DMS 273 (cell line): ENCODE data around the gene TNFRSF25.

Experiments
- DNase-seq: peaks from one replicate; lab custom pipeline; 2025; ENCODE audit not compliant: unreplicated experiment; lab: John Stamatoyannopoulos, UW

The TNFRSF25 gene

GRCh38 chr1:6488602-6489382, 22.8 kb upstream of the TNFRSF25 start:
- peak; percentile 53 for DNase-seq

- DNase-seq = no peak
Measured at GRCh38 chr1:6487804-6488484, 22.0 kb upstream of the TNFRSF25 start.

GRCh38 chr1:6486433-6487011, 20.5 kb upstream of the TNFRSF25 start:
- DNase-seq = peak; percentile 96

GRCh38 chr1:6485168-6486101, 19.5 kb upstream of the TNFRSF25 start:
- DNase-seq = no peak

GRCh38 chr1:6484826-6485167, 18.8 kb upstream of the TNFRSF25 start:
- no peak for DNase-seq

- no peak for DNase-seq
Measured at GRCh38 chr1:6483761-6484117, 17.8 kb upstream of the TNFRSF25 start.

- peak; percentile 39 for DNase-seq
Measured at GRCh38 chr1:6483017-6483760, 17.2 kb upstream of the TNFRSF25 start.

- DNase-seq = no peak
Measured at GRCh38 chr1:6481820-6482219, 15.8 kb upstream of the TNFRSF25 start.

GRCh38 chr1:6477039-6477820, 11.3 kb upstream of the TNFRSF25 start:
- DNase-seq = no peak

GRCh38 chr1:6476483-6476882, 10.5 kb upstream of the TNFRSF25 start:
- no peak for DNase-seq

- DNase-seq = peak; percentile 73
Measured at GRCh38 chr1:6475381-6476133, 9.6 kb upstream of the TNFRSF25 start.

GRCh38 chr1:6474815-6475282, 8.9 kb upstream of the TNFRSF25 start:
- DNase-seq = no peak

- DNase-seq = no peak
Measured at GRCh38 chr1:6473974-6474814, 8.2 kb upstream of the TNFRSF25 start.

GRCh38 chr1:6473156-6473555, 7.2 kb upstream of the TNFRSF25 start:
- DNase-seq = no peak

- no peak for DNase-seq
Measured at GRCh38 chr1:6472391-6472790, 6.4 kb upstream of the TNFRSF25 start.

- no peak for DNase-seq
Measured at GRCh38 chr1:6471970-6472368, 6.0 kb upstream of the TNFRSF25 start.

- DNase-seq = no peak
Measured at GRCh38 chr1:6471086-6471969, 5.4 kb upstream of the TNFRSF25 start.
